ENCODE measurements around the gene HARBI1. TPM values are rescaled to one million over a fixed set of nuclear protein-coding genes. Genes with fewer than 3 reads are reported as not detected.

The HARBI1 gene
- total and polyA plus RNA-seq, 2 experiments from 2014 or later, result 4.4 to 6.5 TPM

DNA sequence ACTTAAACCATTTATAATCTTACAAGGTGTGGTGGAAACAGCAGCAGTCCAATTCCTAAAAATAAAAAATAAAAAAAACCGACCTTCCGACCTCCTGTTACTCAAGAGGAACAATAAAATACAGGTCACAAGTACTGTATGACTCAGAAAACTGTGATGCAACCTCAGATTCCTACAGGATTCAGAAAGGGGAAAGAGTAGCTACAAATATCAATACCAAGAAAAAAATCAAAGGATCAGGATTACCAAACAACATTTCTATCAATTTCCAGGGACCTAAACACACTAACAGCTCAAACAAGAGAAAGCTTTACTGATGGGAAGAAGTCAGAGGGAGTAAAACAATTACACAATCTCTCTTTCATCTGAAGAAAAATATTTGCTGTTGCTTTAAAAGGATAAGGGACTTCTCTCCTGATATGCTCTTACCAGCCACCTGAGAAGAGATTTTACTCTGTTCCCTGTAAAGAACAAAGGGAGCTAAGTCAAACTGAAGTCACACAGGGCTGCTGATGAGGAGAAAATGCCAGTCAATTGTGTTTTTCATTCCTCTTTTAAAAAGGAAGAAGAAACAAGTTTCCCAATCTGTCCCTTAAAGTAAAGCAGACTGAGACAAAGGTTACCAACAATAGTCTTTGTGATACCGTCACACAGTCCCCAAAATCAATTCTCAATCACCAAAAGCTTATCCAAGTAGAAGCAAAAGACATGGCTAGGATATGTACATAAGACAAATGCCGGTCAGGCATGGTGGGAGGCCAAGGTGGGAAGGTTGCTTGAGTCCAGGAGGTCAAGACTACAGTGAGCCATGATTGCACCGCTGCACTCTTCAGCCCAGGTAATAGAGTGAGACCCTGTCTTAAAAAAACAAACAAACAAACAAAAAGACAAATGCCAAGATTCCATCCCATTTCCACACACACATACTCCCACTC lies 62.5 kb downstream of the HARBI1 start:
- H3K4me3 ChIP-seq, result no peak overlapping the region
- peak; percentile 68 for DNase-seq (ENCODE audit: low spot score)
- H3K36me3 ChIP-seq (replicated peaks; ENCODE audit: insufficient read depth, low read depth), result no peaks in the 10 kb centered on the region
- peak overlapping the region; percentile 61 for H3K4me2 ChIP-seq
- H3K9me2 ChIP-seq (replicated peaks; ENCODE audit: insufficient read depth), result no peaks in the 10 kb centered on the region
- peaks cover 89% of the 10 kb centered on the region for H3K79me2 ChIP-seq
- H3K27ac ChIP-seq, result peak overlapping the region; percentile 78
- H3K4me1 ChIP-seq (ENCODE audit: insufficient read depth), result peaks cover 24% of the 10 kb centered on the region
- no peaks in the 10 kb centered on the region for H3K9me3 ChIP-seq (ENCODE audit: low read depth)
- no peaks in the 10 kb centered on the region for H3K27me3 ChIP-seq
- 43% methylated on average over 5 of the region's 5 CpGs for WGBS (ENCODE audit: low lambda C conversion rate, missing lambda C conversion rate)
- H4K20me1 ChIP-seq (ENCODE audit: insufficient read depth, poor library complexity, severe bottlenecking), result peaks cover 35% of the 10 kb centered on the region
- no peak overlapping the region for H2AFZ ChIP-seq
- TF ChIP-seq EZH2phosphoT487 (IDR thresholded peaks at IDR 0.05; ENCODE audit: low read depth, severe bottlenecking, unreplicated experiment) (peak; percentile 33), CTCF (IDR thresholded peaks at IDR 0.05; ENCODE audit: poor library complexity) (no peak)

- no peak for TF ChIP-seq EZH2 (IDR thresholded peaks at IDR 0.05; ENCODE audit: borderline replicate concordance)
- no peak for TF ChIP-seq CTCF (IDR thresholded peaks at IDR 0.05; ENCODE audit: poor library complexity)
- no peak for TF ChIP-seq EZH2phosphoT487 (IDR thresholded peaks at IDR 0.05; ENCODE audit: low read depth, severe bottlenecking, unreplicated experiment)
- Histone ChIP-seq H3K79me2 (peaks cover 89% of the 10 kb centered on the region), H3K4me1 (ENCODE audit: insufficient read depth) (peaks cover 24% of the 10 kb centered on the region), H3K36me3 (replicated peaks; ENCODE audit: insufficient read depth, low read depth) (no peaks in the 10 kb centered on the region), H3K4me2 (peak overlapping the region; percentile 19), H3K27me3 (no peaks in the 10 kb centered on the region), H3K9me3 (ENCODE audit: low read depth) (no peaks in the 10 kb centered on the region), H4K20me1 (ENCODE audit: insufficient read depth, poor library complexity, severe bottlenecking) (peaks cover 37% of the 10 kb centered on the region), H3K9me2 (replicated peaks; ENCODE audit: insufficient read depth) (no peaks in the 10 kb centered on the region), H3K27ac (peak overlapping the region; percentile 74), H3K4me3 (no peak overlapping the region), H2AFZ (no peak overlapping the region)
- DNase-seq (ENCODE audit: low spot score), result peak; percentile 28
- WGBS (ENCODE audit: low lambda C conversion rate, missing lambda C conversion rate), result 13% methylated on average over 1 of the region's 1 CpG
Observed at GRCh38 chr11:46553814-46554212, 63.2 kb downstream of the HARBI1 start.

Other genes with a start within 250 kb of the HARBI1 start
- 515 and 562 TPM in 2 replicates for gene MDK, start 235.6 kb downstream of the HARBI1 start, total RNA-seq
- 1,225 and 1,549 TPM in 2 replicates for gene MDK, start 235.6 kb downstream of the HARBI1 start, polyA plus RNA-seq
- gene CHRM4, start 225.5 kb downstream of the HARBI1 start, total RNA-seq, result 0.30 and 0.84 TPM in 2 replicates
- 0.30 TPM in 1 of 2 replicates, not detected in the other for gene CHRM4, start 225.5 kb downstream of the HARBI1 start, polyA plus RNA-seq
- 19.1 and 31.2 TPM in 2 replicates for gene AMBRA1, start 23.2 kb downstream of the HARBI1 start, total RNA-seq
- 7.2 and 8.3 TPM in 2 replicates for gene AMBRA1, start 23.2 kb downstream of the HARBI1 start, polyA plus RNA-seq
- gene ATG13, start 326 bp upstream of the HARBI1 start, total RNA-seq, result 60.8 and 89.6 TPM in 2 replicates
- 50.9 and 54.9 TPM in 2 replicates for gene ATG13, start 326 bp upstream of the HARBI1 start, polyA plus RNA-seq
- gene ARHGAP1, start 83.4 kb upstream of the HARBI1 start, total RNA-seq, result 19.6 and 23.4 TPM in 2 replicates
- gene ARHGAP1, start 83.4 kb upstream of the HARBI1 start, polyA plus RNA-seq, result 56.0 and 62.8 TPM in 2 replicates
- gene ZNF408, start 83.8 kb upstream of the HARBI1 start, total RNA-seq, result 7.8 and 10.4 TPM in 2 replicates
- 10.7 and 13.6 TPM in 2 replicates for gene ZNF408, start 83.8 kb upstream of the HARBI1 start, polyA plus RNA-seq
- gene F2, start 102.0 kb upstream of the HARBI1 start, total RNA-seq, result 79.7 and 85.9 TPM in 2 replicates
- gene F2, start 102.0 kb upstream of the HARBI1 start, polyA plus RNA-seq, result 96.2 and 111 TPM in 2 replicates
- gene CKAP5, start 229.1 kb upstream of the HARBI1 start, total RNA-seq, result 43.5 and 53.3 TPM in 2 replicates
- gene CKAP5, start 229.1 kb upstream of the HARBI1 start, polyA plus RNA-seq, result 21.9 and 23.7 TPM in 2 replicates